PC-9 (cell line): Measurements from ENCODE around the gene FIGNL2. TPM values are rescaled to one million over a fixed set of nuclear protein-coding genes. Genes with fewer than 3 reads are reported as not detected.

Experiments used
- BruUV-seq: library from RNA; stranded (reverse); fragments of 400-500 nt; replicated peaks from 2 replicates; lab custom pipeline; 2021; lab: Mats Ljungman, UMichigan
- CTCF ChIA-PET: fragments of 300-600 bp; sonication (Branson Sonifier 250); formaldehyde crosslinking; loops from one replicate; lab custom pipeline; 2022; ENCODE audit warnings: antibody characterized with exemption; lab: Charles Lee
- POLR2A ChIA-PET: fragments of 300-600 bp; sonication (Branson Sonifier 250); formaldehyde crosslinking; loops from one replicate; lab custom pipeline; 2022; ENCODE audit warnings: antibody characterized with exemption; ENCODE audit not compliant: unreplicated experiment; lab: Charles Lee
- DNase-seq, 2 experiments: peaks; one replicate each; pipeline versions ENCODE4 v3.0.0 to v3.0.0-alpha.2; 2015 to 2022; ENCODE audit warnings: mixed read lengths in 1 of 2
- H2AFZ ChIP-seq: fragments of 200-600 bp; sonication (generic); 2 replicates; pipeline ENCODE4 v1.8.1; 2017; ENCODE audit warnings: antibody characterized with exemption
- H3F3A ChIP-seq: fragments of 200-600 bp; sonication (generic); 2 replicates; pipeline ENCODE4 v1.8.1; 2017; ENCODE audit warnings: antibody characterized with exemption, mild to moderate bottlenecking, low read depth; ENCODE audit not compliant: insufficient read depth
- H3K27ac ChIP-seq: fragments of 200-600 bp; sonication (generic); 2 replicates; pipeline ENCODE4 v1.6.1; 2016; ENCODE audit warnings: mixed run types
- H3K27me3 ChIP-seq: fragments of 200-600 bp; sonication (generic); 2 replicates; pipeline ENCODE4 v1.6.1; 2016; ENCODE audit warnings: low read depth, mixed run types; ENCODE audit not compliant: insufficient read depth
- H3K36me3 ChIP-seq: fragments of 200-600 bp; sonication (generic); 2 replicates; pipeline ENCODE4 v1.6.1; 2016; ENCODE audit warnings: low read depth, mixed run types
- H3K4me1 ChIP-seq: fragments of 200-600 bp; sonication (generic); replicated peaks from 2 replicates; pipeline ENCODE4 v1.6.1; 2016; ENCODE audit warnings: mixed run types; ENCODE audit not compliant: insufficient read depth
- H3K4me2 ChIP-seq: fragments of 200-600 bp; sonication (generic); 2 replicates; pipeline ENCODE4 v1.6.1; 2017; ENCODE audit warnings: mixed run types
- H3K4me3 ChIP-seq: fragments of 200-600 bp; sonication (generic); 2 replicates; pipeline ENCODE4 v1.6.1; 2016; ENCODE audit warnings: mixed run types
- H3K79me2 ChIP-seq: fragments of 200-600 bp; sonication (generic); 2 replicates; pipeline ENCODE4 v1.6.1; 2017; ENCODE audit warnings: low read depth, mixed run types
- H3K9me2 ChIP-seq: fragments of 200-600 bp; sonication (generic); 2 replicates; pipeline ENCODE4 v1.8.1; 2017; ENCODE audit warnings: mild to moderate bottlenecking; ENCODE audit not compliant: insufficient read depth
- H3K9me3 ChIP-seq: fragments of 200-600 bp; sonication (generic); 2 replicates; pipeline ENCODE4 v1.8.1; 2016; ENCODE audit warnings: low read depth; ENCODE audit not compliant: insufficient read depth
- H4K20me1 ChIP-seq: fragments of 200-600 bp; sonication (generic); 2 replicates; pipeline ENCODE4 v1.8.1; 2017; ENCODE audit not compliant: insufficient read depth
- EZH2 ChIP-seq: fragments of 200-600 bp; sonication (generic); IDR thresholded peaks from 2 replicates; pipeline ENCODE4 v1.8.0; 2017; ENCODE audit warnings: antibody characterized with exemption, low read depth
- intact Hi-C: fragments of 100-400 bp; cut with micrococcal nuclease; formaldehyde crosslinking; loops from one replicate; pipeline ENCODE4 v1.10.0; 2022; ENCODE audit not compliant: unreplicated experiment
- total RNA-seq: library from RNA; stranded (reverse); gene quantifications from 2 replicates; pipeline ENCODE4 v1.2.3, GENCODE V29; 2021
- TF ChIP-seq, protein P1 (sequence below): fragments of 200-600 bp; sonication (generic); conservative IDR thresholded peaks from 2 replicates; pipeline ENCODE4 v1.6.1; 2017; ENCODE audit warnings: mixed run types, antibody characterized with exemption, mild to moderate bottlenecking, moderate library complexity

The FIGNL2 gene
- total RNA-seq, 1 experiment from 2014 or later = not detected

DNA sequence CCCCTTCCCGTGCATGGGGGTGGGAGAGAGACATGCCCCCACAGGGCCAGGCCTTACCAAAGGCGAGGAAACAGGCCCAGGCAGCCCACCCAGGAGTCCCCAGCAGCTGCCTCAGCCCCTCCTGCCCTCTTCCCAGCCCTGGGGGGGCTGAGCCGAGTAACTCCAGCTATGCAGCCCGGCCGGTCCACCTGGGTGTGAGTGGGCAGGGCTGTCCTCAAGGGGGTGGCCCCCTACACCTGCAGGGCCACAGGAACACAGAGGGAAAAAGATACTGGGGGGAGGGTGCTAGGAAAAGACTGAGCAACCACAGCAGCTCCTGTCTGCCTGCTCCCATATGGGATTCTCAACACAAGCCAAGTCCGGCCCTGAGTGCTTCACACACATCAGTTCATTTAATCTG is 7.6 kb downstream of the FIGNL2 start:
- no peak for DNase-seq
- TF ChIP-seq EZH2 = no peak
- TF ChIP-seq, protein P1, sequence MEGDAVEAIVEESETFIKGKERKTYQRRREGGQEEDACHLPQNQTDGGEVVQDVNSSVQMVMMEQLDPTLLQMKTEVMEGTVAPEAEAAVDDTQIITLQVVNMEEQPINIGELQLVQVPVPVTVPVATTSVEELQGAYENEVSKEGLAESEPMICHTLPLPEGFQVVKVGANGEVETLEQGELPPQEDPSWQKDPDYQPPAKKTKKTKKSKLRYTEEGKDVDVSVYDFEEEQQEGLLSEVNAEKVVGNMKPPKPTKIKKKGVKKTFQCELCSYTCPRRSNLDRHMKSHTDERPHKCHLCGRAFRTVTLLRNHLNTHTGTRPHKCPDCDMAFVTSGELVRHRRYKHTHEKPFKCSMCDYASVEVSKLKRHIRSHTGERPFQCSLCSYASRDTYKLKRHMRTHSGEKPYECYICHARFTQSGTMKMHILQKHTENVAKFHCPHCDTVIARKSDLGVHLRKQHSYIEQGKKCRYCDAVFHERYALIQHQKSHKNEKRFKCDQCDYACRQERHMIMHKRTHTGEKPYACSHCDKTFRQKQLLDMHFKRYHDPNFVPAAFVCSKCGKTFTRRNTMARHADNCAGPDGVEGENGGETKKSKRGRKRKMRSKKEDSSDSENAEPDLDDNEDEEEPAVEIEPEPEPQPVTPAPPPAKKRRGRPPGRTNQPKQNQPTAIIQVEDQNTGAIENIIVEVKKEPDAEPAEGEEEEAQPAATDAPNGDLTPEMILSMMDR = no peak
- CTCF ChIA-PET = no interaction called here
- Histone ChIP-seq H3K27me3 (peaks cover 100% of the 10 kb centered on the region), H3K4me3 (no peak overlapping the region), H3K36me3 (no peaks in the 10 kb centered on the region), H4K20me1 (no peaks in the 10 kb centered on the region), H3K9me2 (no peaks in the 10 kb centered on the region), H3K27ac (no peak overlapping the region), H2AFZ (no peak overlapping the region), H3K9me3 (no peaks in the 10 kb centered on the region), H3F3A (no peaks in the 10 kb centered on the region), H3K4me2 (no peak overlapping the region), H3K79me2 (no peaks in the 10 kb centered on the region), H3K4me1 (no peaks in the 10 kb centered on the region)
- BruUV-seq = no TSS peak
- POLR2A ChIA-PET = no interaction called here
- intact Hi-C loops = no loop called here

DNA sequence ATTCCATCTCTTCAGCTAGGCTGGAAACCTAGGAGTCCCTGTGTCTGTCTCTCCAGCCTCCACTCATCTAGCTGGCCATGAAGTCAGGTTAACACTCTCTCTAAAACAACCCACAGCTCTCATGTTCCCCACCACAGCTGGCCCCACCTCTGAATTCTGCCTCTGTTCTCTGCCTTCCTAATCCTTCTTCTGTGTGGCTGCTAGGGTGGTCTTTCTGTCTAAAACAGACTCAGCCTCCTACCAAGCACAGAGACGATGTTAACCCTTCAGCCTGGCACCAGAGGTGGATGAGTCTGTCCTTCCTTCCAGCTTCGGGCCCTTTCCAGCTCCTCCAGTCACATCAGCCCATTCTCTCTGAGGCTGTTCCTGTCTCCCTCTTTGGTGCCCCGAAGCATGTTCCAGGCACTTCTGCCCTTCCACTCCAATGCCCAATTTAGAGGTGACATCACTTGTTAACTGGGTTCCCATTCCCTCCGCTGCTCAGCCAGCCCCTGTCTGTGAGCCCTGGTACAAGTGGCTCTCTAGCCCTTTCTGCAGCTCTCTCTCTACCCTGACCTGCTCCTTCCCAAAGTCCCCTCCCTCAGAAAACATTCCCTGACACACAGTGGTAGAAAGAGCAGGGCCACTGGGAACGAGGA is 9.1 kb downstream of the FIGNL2 start:
- POLR2A ChIA-PET = no interaction called here
- Histone ChIP-seq H4K20me1 (no peaks in the 10 kb centered on the region), H3K36me3 (no peaks in the 10 kb centered on the region), H3K9me3 (no peaks in the 10 kb centered on the region), H3F3A (no peaks in the 10 kb centered on the region), H3K4me3 (no peak overlapping the region), H3K27ac (no peak overlapping the region), H3K27me3 (peaks cover 100% of the 10 kb centered on the region), H2AFZ (no peak overlapping the region), H3K79me2 (no peaks in the 10 kb centered on the region), H3K4me1 (no peaks in the 10 kb centered on the region), H3K4me2 (no peak overlapping the region), H3K9me2 (no peaks in the 10 kb centered on the region)
- TF ChIP-seq, protein P1 = no peak
- TF ChIP-seq EZH2 = no peak
- intact Hi-C loops = no loop called here
- no TSS peak for BruUV-seq
- CTCF ChIA-PET = no interaction called here
- no peak for DNase-seq

DNA sequence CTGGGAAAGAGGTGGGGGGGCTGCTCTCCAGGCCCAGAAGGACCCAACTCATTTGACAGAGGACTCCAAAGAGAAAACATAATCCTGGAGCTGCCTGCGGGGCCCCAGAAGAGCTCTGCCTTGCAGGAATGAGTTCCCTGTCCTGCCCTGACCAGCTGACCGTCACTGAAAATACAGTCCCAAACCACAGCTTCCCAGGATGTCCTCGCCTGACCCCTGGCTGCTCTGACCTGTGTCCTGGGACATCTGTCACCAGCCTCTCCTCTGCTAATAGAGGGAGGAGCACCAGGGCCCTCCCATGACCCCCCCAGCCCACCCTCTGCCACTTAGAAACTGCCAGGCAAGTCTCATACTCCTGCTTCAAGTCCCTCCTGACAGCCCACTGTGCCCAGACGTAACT is 9.8 kb downstream of the FIGNL2 start:
- H3K4me1 ChIP-seq = no peaks in the 10 kb centered on the region
- no peaks in the 10 kb centered on the region for H3K79me2 ChIP-seq
- no peaks in the 10 kb centered on the region for H3K36me3 ChIP-seq
- H4K20me1 ChIP-seq = no peaks in the 10 kb centered on the region
- no peak for DNase-seq
- ChIA-PET CTCF (no interaction called here), POLR2A (no interaction called here)
- BruUV-seq = no TSS peak
- no peak overlapping the region for H3K4me2 ChIP-seq
- intact Hi-C loops = no loop called here
- H3K9me3 ChIP-seq = no peaks in the 10 kb centered on the region
- no peaks in the 10 kb centered on the region for H3F3A ChIP-seq
- H3K9me2 ChIP-seq = no peaks in the 10 kb centered on the region
- no peak overlapping the region for H3K27ac ChIP-seq
- no peak overlapping the region for H2AFZ ChIP-seq
- TF ChIP-seq, protein P1 = no peak
- TF ChIP-seq EZH2 = no peak
- no peak overlapping the region for H3K4me3 ChIP-seq
- H3K27me3 ChIP-seq = peaks cover 100% of the 10 kb centered on the region
